ENCODE results near the gene CCDC7. TPM values are rescaled to one million over a fixed set of nuclear protein-coding genes. Genes with fewer than 3 reads are reported as not detected.

CCDC7 gene
- total and polyA plus RNA-seq, 2 experiments from 2014 or later, result 2.2 TPM

- H4K20me1 ChIP-seq (ENCODE audit: insufficient read depth), result no peaks in the 10 kb centered on the region
These were observed 12.4 kb upstream of the CCDC7 start for GRCh38 chr10:32433542-32433941.

GRCh38 chr10:32436215-32436614 lies 9.7 kb upstream of the CCDC7 start:
- H3K9me2 ChIP-seq (ENCODE audit: insufficient read depth), result no peaks in the 10 kb centered on the region
- H3F3A ChIP-seq (ENCODE audit: insufficient read depth), result peaks cover 5% of the 10 kb centered on the region
- H2AFZ ChIP-seq, result no peak overlapping the region
- H3K27me3 ChIP-seq (replicated peaks; ENCODE audit: insufficient read depth), result no peaks in the 10 kb centered on the region
- H3K9ac ChIP-seq, result no peak overlapping the region
- no peaks in the 10 kb centered on the region for H4K20me1 ChIP-seq (ENCODE audit: insufficient read depth)
- H3K79me2 ChIP-seq (ENCODE audit: insufficient read depth), result no peaks in the 10 kb centered on the region
- H3K36me3 ChIP-seq (ENCODE audit: low read depth), result no peaks in the 10 kb centered on the region
- no peaks in the 10 kb centered on the region for H3K9me3 ChIP-seq (ENCODE audit: low read depth)
- in situ Hi-C loops (cut with MboI), result no loop called here
- H3K4me1 ChIP-seq (ENCODE audit: insufficient read depth), result 0 out of 2 replicates have a peak, but pooled peaks cover 7% of the 10 kb centered on the region
- DNase-seq, result no peak
- H3K4me3 ChIP-seq, result no peak overlapping the region
- H3K4me2 ChIP-seq (ENCODE audit: unreplicated experiment), result no peak overlapping the region
- H3K27ac ChIP-seq, result no peak overlapping the region
- no peak for TF ChIP-seq EZH2phosphoT487 (IDR thresholded peaks at IDR 0.05; ENCODE audit: insufficient read depth, low read depth)
- no peak for TF ChIP-seq EZH2 (IDR thresholded peaks at IDR 0.05; ENCODE audit: insufficient read depth, poor library complexity, severe bottlenecking)

More at GRCh38 chr10:32433542-32433941, 12.4 kb upstream of the CCDC7 start:
- Histone ChIP-seq H2AFZ (no peak overlapping the region), H3K9me3 (ENCODE audit: low read depth) (no peaks in the 10 kb centered on the region), H3K36me3 (ENCODE audit: low read depth) (no peaks in the 10 kb centered on the region), H3K4me1 (ENCODE audit: insufficient read depth) (0 out of 2 replicates have a peak, but pooled peaks cover 7% of the 10 kb centered on the region), H3K79me2 (ENCODE audit: insufficient read depth) (no peaks in the 10 kb centered on the region), H3K27ac (no peak overlapping the region), H3K4me3 (no peak overlapping the region), H3K9ac (no peak overlapping the region), H3K4me2 (ENCODE audit: unreplicated experiment) (no peak overlapping the region), H3F3A (ENCODE audit: insufficient read depth) (peaks cover 5% of the 10 kb centered on the region), H3K27me3 (replicated peaks; ENCODE audit: insufficient read depth) (no peaks in the 10 kb centered on the region), H3K9me2 (ENCODE audit: insufficient read depth) (no peaks in the 10 kb centered on the region)
- 0 to 11% methylated on average over 1 of the region's 1 CpG for WGBS, 2 experiments (ENCODE audit: low coverage in 1 of 2, low lambda C conversion rate in 2 of 2, missing lambda C conversion rate in 2 of 2)
- TF ChIP-seq EZH2 (IDR thresholded peaks at IDR 0.05; ENCODE audit: insufficient read depth, poor library complexity, severe bottlenecking), result no peak
- no peak for TF ChIP-seq EZH2phosphoT487 (IDR thresholded peaks at IDR 0.05; ENCODE audit: insufficient read depth, low read depth)
- DNase-seq, result no peak
- in situ Hi-C loops (cut with MboI), result no loop called here

GRCh38 chr10:32437334-32437733 lies 8.6 kb upstream of the CCDC7 start:
- Histone ChIP-seq H4K20me1 (ENCODE audit: insufficient read depth) (no peaks in the 10 kb centered on the region), H3K9me2 (ENCODE audit: insufficient read depth) (no peaks in the 10 kb centered on the region), H2AFZ (no peak overlapping the region), H3K79me2 (ENCODE audit: insufficient read depth) (no peaks in the 10 kb centered on the region), H3K4me1 (ENCODE audit: insufficient read depth) (0 out of 2 replicates have a peak, but pooled peaks cover 7% of the 10 kb centered on the region), H3K4me3 (no peak overlapping the region), H3K9ac (no peak overlapping the region), H3K36me3 (ENCODE audit: low read depth) (no peaks in the 10 kb centered on the region), H3K27me3 (replicated peaks; ENCODE audit: insufficient read depth) (no peaks in the 10 kb centered on the region), H3K4me2 (ENCODE audit: unreplicated experiment) (no peak overlapping the region), H3F3A (ENCODE audit: insufficient read depth) (peaks cover 5% of the 10 kb centered on the region), H3K9me3 (ENCODE audit: low read depth) (no peaks in the 10 kb centered on the region), H3K27ac (no peak overlapping the region)
- no peak for TF ChIP-seq EZH2phosphoT487 (IDR thresholded peaks at IDR 0.05; ENCODE audit: insufficient read depth, low read depth)
- no peak for TF ChIP-seq EZH2 (IDR thresholded peaks at IDR 0.05; ENCODE audit: insufficient read depth, poor library complexity, severe bottlenecking)
- WGBS, 2 experiments (ENCODE audit: low coverage in 1 of 2, low lambda C conversion rate in 2 of 2, missing lambda C conversion rate in 2 of 2), result 62 to 76% methylated on average over 2 of the region's 2 CpGs
- in situ Hi-C loops (cut with MboI), result no loop called here
- DNase-seq, result peak; percentile 72

- Histone ChIP-seq H3K9me2 (ENCODE audit: insufficient read depth) (no peaks in the 10 kb centered on the region), H3K4me1 (ENCODE audit: insufficient read depth) (0 out of 2 replicates have a peak, but pooled peaks cover 11% of the 10 kb centered on the region), H3K27ac (peak overlapping the region; percentile 99), H3K9ac (peak overlapping the region; percentile 96), H3K36me3 (ENCODE audit: low read depth) (no peaks in the 10 kb centered on the region), H3K9me3 (ENCODE audit: low read depth) (no peaks in the 10 kb centered on the region), H3K79me2 (ENCODE audit: insufficient read depth) (peaks cover 28% of the 10 kb centered on the region), H4K20me1 (ENCODE audit: insufficient read depth) (no peaks in the 10 kb centered on the region), H3K4me2 (ENCODE audit: unreplicated experiment) (peak overlapping the region; percentile 96), H3K4me3 (peak overlapping the region; percentile 80), H3K27me3 (replicated peaks; ENCODE audit: insufficient read depth) (no peaks in the 10 kb centered on the region), H3F3A (ENCODE audit: insufficient read depth) (peaks cover 24% of the 10 kb centered on the region), H2AFZ (no peak overlapping the region; the same call in 1 of the 2 replicates)
- 81 to 95% methylated on average over 4 of the region's 4 CpGs for WGBS, 2 experiments (ENCODE audit: low coverage in 1 of 2, low lambda C conversion rate in 2 of 2, missing lambda C conversion rate in 2 of 2)
- no peak for TF ChIP-seq EZH2 (IDR thresholded peaks at IDR 0.05; ENCODE audit: insufficient read depth, poor library complexity, severe bottlenecking)
- no peak for TF ChIP-seq EZH2phosphoT487 (IDR thresholded peaks at IDR 0.05; ENCODE audit: insufficient read depth, low read depth)
- peak; percentile 40 for DNase-seq
- in situ Hi-C loops (cut with MboI), result no loop called here
These were observed 904 bp upstream of the CCDC7 start for GRCh38 chr10:32445036-32445435.

All from GM23248 (cell line).